K562 (cell line): ENCODE data around the gene WDR76.

Experiments used
- CHD1 ChIP-seq: fragments of 200-600 bp; sonication (generic); IDR thresholded peaks from one replicate; pipeline ENCODE4 v1.6.1; 2012; ENCODE audit warnings: mild to moderate bottlenecking, moderate library complexity, low read length, inconsistent platforms
- ETV5 ChIP-seq: sonication (generic); formaldehyde crosslinking; IDR thresholded peaks from 2 replicates; pipeline ENCODE4 v1.4.0; 2020; ENCODE audit warnings: low read depth, mild to moderate bottlenecking, missing genetic modification reagents
- MYC ChIP-seq, 2 experiments: fragments of 250-450 bp in 1 of 2; sonication (Bioruptor Pico) in 1 of 2; IDR thresholded peaks; 2 replicates each; pipeline versions ENCODE4 v1.5.1 to v1.6.1; 2012 to 2021; ENCODE audit warnings: low read depth in 2 of 2, borderline replicate concordance in 1 of 2, improper control_type of control experiment in 1 of 2, low read length in 1 of 2, mild to moderate bottlenecking in 1 of 2, moderate library complexity in 1 of 2
- POLR2A ChIP-seq: fragments of 450-650 bp; conservative IDR thresholded peaks from 2 replicates; pipeline ENCODE4 v1.6.1; 2016
- RAD21 ChIP-seq, 2 experiments: fragments of 250-450 bp in 1 of 2; fragments of 450-650 bp in 1 of 2; sonication (Bioruptor Pico) in 1 of 2; formaldehyde crosslinking in 1 of 2; IDR thresholded peaks in 1 of 2; conservative IDR thresholded peaks in 1 of 2; 2 replicates each; pipeline versions ENCODE4 v1.4.0 to v1.8.0; 2020 to 2022; ENCODE audit warnings: mild to moderate bottlenecking in 2 of 2, moderate library complexity in 1 of 2
- TEAD2 ChIP-seq: fragments of 450-650 bp; IDR thresholded peaks from 2 replicates; pipeline ENCODE4 v1.6.1; 2016; ENCODE audit warnings: missing genetic modification characterization, control low read depth, missing compliant biosample characterization
- TEAD4 ChIP-seq, 2 experiments: sonication (generic) in 1 of 2; formaldehyde crosslinking in 1 of 2; IDR thresholded peaks; 2 replicates each; pipeline versions ENCODE4 v1.6.1 to v1.8.0; 2012 to 2022; ENCODE audit warnings: borderline replicate concordance in 1 of 2, inconsistent platforms in 1 of 2, low read length in 1 of 2, mild to moderate bottlenecking in 1 of 2, missing genetic modification reagents in 1 of 2
- TF ChIP-seq, protein P1 (sequence below): fragments of 250-450 bp; sonication (Bioruptor Pico); IDR thresholded peaks from 2 replicates; pipeline ENCODE4 v1.8.0; 2022; ENCODE audit warnings: moderate library complexity, mild to moderate bottlenecking, inconsistent platforms
- TF ChIP-seq, protein P2 (sequence below): IDR thresholded peaks from 3 replicates; pipeline ENCODE4 v1.6.1; 2011; ENCODE audit warnings: borderline replicate concordance, mild to moderate bottlenecking, moderate library complexity; ENCODE audit not compliant: insufficient read length; ENCODE audit errors: extremely low read depth
- TF ChIP-seq, protein P3 (sequence below), 2 experiments: fragments of 450-650 bp; IDR thresholded peaks; 2 replicates each; pipeline ENCODE4 v1.6.1; 2016; ENCODE audit warnings: mild to moderate bottlenecking in 2 of 2, borderline replicate concordance in 1 of 2, low read depth in 1 of 2, moderate library complexity in 1 of 2

DNA sequence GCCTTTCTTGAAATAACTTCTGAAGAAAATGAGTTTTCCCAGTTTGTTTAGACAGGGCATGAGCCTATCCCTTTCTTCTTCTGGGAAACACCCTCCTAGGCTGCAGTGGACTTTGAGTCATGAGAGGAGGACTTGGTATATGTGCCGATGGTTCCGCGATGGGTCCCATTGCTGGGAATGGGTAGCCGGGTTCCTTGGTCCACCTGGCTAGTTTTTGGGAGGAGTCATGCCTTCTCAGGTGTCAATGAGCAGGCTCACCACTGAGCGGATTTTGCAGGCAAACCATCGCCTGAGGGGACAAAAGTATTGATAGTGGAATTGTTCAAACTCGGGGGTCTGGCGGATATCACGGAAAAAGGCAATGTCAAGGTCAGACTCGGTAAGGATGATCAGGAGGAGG is 46.8 kb downstream of the WDR76 start:
- TF ChIP-seq POLR2A, result no peak
- TF ChIP-seq TEAD4 (IDR thresholded peaks at IDR 0.05; ENCODE audit: low read length), result no peak
- no peak for TF ChIP-seq TEAD4 (CRISPR knock-in tag; IDR thresholded peaks at IDR 0.05; ENCODE audit: borderline replicate concordance)
- no peak for TF ChIP-seq RAD21 (CRISPR knock-in tag; conservative IDR thresholded peaks at IDR 0.05 in 1 of 2, IDR thresholded peaks at IDR 0.05 in 1 of 2)
- TF ChIP-seq ETV5 (CRISPR knock-in tag), result no peak
- no peak for TF ChIP-seq MYC (IDR thresholded peaks at IDR 0.05; ENCODE audit: low read depth, low read length)
- TF ChIP-seq MYC (CRISPR knock-in tag; IDR thresholded peaks at IDR 0.05; ENCODE audit: borderline replicate concordance, low read depth), result no peak
- TF ChIP-seq, protein P1, sequence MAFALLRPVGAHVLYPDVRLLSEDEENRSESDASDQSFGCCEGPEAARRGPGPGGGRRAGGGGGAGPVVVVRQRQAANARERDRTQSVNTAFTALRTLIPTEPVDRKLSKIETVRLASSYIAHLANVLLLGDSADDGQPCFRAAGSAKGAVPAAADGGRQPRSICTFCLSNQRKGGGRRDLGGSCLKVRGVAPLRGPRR (CRISPR knock-in tag), result no peak
- no peak for TF ChIP-seq TEAD2 (tag)
- TF ChIP-seq, protein P2, sequence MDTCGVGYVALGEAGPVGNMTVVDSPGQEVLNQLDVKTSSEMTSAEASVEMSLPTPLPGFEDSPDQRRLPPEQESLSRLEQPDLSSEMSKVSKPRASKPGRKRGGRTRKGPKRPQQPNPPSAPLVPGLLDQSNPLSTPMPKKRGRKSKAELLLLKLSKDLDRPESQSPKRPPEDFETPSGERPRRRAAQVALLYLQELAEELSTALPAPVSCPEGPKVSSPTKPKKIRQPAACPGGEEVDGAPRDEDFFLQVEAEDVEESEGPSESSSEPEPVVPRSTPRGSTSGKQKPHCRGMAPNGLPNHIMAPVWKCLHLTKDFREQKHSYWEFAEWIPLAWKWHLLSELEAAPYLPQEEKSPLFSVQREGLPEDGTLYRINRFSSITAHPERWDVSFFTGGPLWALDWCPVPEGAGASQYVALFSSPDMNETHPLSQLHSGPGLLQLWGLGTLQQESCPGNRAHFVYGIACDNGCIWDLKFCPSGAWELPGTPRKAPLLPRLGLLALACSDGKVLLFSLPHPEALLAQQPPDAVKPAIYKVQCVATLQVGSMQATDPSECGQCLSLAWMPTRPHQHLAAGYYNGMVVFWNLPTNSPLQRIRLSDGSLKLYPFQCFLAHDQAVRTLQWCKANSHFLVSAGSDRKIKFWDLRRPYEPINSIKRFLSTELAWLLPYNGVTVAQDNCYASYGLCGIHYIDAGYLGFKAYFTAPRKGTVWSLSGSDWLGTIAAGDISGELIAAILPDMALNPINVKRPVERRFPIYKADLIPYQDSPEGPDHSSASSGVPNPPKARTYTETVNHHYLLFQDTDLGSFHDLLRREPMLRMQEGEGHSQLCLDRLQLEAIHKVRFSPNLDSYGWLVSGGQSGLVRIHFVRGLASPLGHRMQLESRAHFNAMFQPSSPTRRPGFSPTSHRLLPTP, result no peak
- no peak for TF ChIP-seq CHD1
- TF ChIP-seq, protein P3, sequence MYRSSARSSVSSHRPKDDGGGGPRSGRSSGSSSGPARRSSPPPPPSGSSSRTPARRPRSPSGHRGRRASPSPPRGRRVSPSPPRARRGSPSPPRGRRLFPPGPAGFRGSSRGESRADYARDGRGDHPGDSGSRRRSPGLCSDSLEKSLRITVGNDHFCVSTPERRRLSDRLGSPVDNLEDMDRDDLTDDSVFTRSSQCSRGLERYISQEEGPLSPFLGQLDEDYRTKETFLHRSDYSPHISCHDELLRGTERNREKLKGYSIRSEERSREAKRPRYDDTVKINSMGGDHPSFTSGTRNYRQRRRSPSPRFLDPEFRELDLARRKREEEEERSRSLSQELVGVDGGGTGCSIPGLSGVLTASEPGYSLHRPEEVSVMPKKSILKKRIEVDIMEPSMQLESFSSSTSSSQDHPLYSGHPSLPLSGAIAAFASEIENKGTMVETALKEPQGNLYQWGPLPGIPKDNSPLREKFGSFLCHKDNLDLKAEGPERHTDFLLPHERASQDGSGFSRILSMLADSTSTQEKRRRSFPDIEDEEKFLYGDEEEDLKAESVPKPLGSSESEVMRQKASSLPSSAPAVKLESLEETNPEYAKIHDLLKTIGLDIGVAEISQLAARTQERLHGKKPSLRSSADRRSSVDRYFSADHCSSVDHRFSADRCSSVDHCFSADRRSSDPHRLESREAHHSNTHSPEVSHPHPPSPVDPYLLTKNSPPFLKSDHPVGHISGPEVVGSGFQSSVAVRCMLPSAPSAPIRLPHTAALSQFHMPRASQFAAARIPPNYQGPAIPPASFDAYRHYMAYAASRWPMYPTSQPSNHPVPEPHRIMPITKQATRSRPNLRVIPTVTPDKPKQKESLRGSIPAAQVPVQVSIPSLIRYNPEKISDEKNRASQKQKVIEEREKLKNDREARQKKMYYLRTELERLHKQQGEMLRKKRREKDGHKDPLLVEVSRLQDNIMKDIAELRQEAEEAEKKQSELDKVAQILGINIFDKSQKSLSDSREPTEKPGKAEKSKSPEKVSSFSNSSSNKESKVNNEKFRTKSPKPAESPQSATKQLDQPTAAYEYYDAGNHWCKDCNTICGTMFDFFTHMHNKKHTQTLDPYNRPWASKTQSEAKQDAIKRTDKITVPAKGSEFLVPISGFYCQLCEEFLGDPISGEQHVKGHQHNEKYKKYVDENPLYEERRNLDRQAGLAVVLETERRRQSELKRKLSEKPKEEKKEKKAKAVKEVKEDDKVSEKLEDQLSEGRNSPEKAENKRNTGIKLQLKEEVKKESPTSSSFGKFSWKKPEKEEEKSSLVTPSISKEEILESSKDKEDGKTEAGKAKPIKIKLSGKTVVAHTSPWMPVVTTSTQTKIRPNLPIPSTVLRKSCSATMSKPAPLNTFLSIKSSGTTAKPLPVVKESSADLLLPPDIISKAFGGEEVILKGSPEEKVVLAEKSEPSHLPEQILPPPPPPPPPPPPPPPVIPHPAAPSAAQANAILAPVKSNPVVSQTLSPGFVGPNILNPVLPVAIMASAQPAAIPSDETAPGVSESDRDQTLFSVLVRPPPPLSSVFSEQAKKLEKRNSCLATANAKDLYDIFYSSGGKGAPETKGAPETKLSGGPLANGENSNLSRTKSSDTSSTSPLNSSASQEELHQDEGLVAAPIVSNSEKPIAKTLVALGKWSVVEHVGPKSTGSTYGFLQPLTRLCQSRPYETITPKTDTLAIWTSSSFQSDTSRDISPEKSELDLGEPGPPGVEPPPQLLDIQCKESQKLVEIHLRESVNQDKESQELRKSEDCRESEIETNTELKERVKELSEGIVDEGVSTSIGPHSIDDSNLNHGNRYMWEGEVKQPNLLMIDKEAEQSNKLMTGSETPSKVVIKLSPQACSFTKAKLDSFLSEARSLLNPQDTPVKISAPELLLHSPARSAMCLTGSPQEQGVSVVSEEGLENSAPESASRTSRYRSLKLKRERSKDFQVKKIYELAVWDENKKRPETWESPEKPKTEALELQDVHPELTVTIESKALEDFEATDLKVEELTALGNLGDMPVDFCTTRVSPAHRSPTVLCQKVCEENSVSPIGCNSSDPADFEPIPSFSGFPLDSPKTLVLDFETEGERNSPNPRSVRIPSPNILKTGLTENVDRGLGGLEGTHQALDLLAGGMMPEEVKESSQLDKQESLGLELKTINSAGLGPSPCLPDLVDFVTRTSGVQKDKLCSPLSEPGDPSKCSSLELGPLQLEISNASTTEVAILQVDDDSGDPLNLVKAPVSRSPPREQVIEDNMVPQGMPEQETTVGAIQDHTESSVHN (IDR thresholded peaks at IDR 0.05; ENCODE audit: borderline replicate concordance in 1 of 2, low read depth in 1 of 2), result no peak
